Activated CD4-positive, alpha-beta memory T cell treated with anti-CD3 and anti-CD28 coated beads for 36 hours (primary cell): ENCODE measurements around the gene BTBD2. TPM values are rescaled to one million over a fixed set of nuclear protein-coding genes. Genes with fewer than 3 reads are reported as not detected.

Experiments used
- CTCF ChIA-PET: fragments of 350-600 bp; sonication (Branson Sonifier 250); formaldehyde crosslinking; loops from one replicate; lab custom pipeline; 2021; ENCODE audit warnings: antibody characterized with exemption, inconsistent platforms; lab: Charles Lee
- POLR2A ChIA-PET: fragments of 350-600 bp; sonication (Branson Sonifier 250); formaldehyde crosslinking; loops from one replicate; lab custom pipeline; 2021; ENCODE audit warnings: antibody characterized with exemption; lab: Charles Lee
- DNase-seq: peaks from one replicate; pipeline ENCODE4 v3.0.0-alpha.2; 2020
- H3K27ac Mint-ChIP-seq: one replicate; pipeline ENCODE4 v1.8.0; 2021; ENCODE audit warnings: mixed read lengths
- H3K27me3 Mint-ChIP-seq: one replicate; pipeline ENCODE4 v1.8.0; 2021; ENCODE audit warnings: mixed read lengths
- H3K36me3 Mint-ChIP-seq: one replicate; pipeline ENCODE4 v1.8.0; 2021; ENCODE audit warnings: mixed read lengths
- H3K4me1 Mint-ChIP-seq: one replicate; pipeline ENCODE4 v1.8.0; 2021; ENCODE audit warnings: low read depth, mixed read lengths
- H3K4me3 Mint-ChIP-seq: one replicate; pipeline ENCODE4 v1.8.0; 2021; ENCODE audit warnings: mild to moderate bottlenecking, mixed read lengths
- H3K9me3 Mint-ChIP-seq: one replicate; pipeline ENCODE4 v1.8.0; 2021; ENCODE audit warnings: mixed read lengths
- intact Hi-C: fragments of 100-400 bp; cut with micrococcal nuclease; formaldehyde crosslinking; loops from one replicate; pipeline ENCODE4 v1.15.1; 2023
- total RNA-seq, 2 experiments: library from RNA; stranded (reverse); gene quantifications; one replicate each; pipeline ENCODE4 v1.2.3, GENCODE V29; 2021

BTBD2 gene
- total RNA-seq, 2 experiments from 2014 or later: 37.3 to 42.9 TPM

GRCh38 chr19:1936430-1936829, 79.1 kb downstream of the BTBD2 start:
- Mint-ChIP-seq H3K27ac (no peak overlapping the region), H3K27me3 (no peaks in the 10 kb centered on the region), H3K9me3 (peaks cover 17% of the 10 kb centered on the region), H3K4me3 (no peak overlapping the region), H3K4me1 (peaks cover 14% of the 10 kb centered on the region), H3K36me3 (peaks cover 4% of the 10 kb centered on the region)
- ChIA-PET CTCF (no interaction called here), POLR2A (interaction anchor here (1.0 kb wide), 1 partner anchor 62 kb away, joined by 4 read pairs; no protein-coding TSS in a partner anchor)
- DNase-seq: no peak
- intact Hi-C loops: no loop called here

- POLR2A ChIA-PET: no interaction called here
- intact Hi-C loops: no loop called here
- CTCF ChIA-PET: no interaction called here
- Mint-ChIP-seq H3K27me3 (no peaks in the 10 kb centered on the region), H3K36me3 (peaks cover 4% of the 10 kb centered on the region), H3K4me3 (no peak overlapping the region), H3K4me1 (peaks cover 14% of the 10 kb centered on the region), H3K9me3 (peaks cover 17% of the 10 kb centered on the region), H3K27ac (no peak overlapping the region)
- DNase-seq: peak; percentile 45
These were observed 79.9 kb downstream of the BTBD2 start for GRCh38 chr19:1935484-1936208.

Other genes starting within 250 kb of the BTBD2 start
- gene ATP8B3, start 203.4 kb downstream of the BTBD2 start, total RNA-seq: 1 to 10 TPM; 9.6 to 10.0 TPM
- 10 to 100 TPM; 41.9 to 45.3 TPM for gene REXO1, start 167.2 kb downstream of the BTBD2 start, total RNA-seq
- 10 to 100 TPM; 23.3 to 24.2 TPM for gene KLF16, start 152.1 kb downstream of the BTBD2 start, total RNA-seq
- gene ABHD17A, start 130.2 kb downstream of the BTBD2 start, total RNA-seq: 100 to 1,000 TPM; 108 to 110 TPM
- 1 to 10 TPM; 5.7 to 5.8 TPM for gene ADAT3, start 110.3 kb downstream of the BTBD2 start, total RNA-seq
- gene SCAMP4, start 110.3 kb downstream of the BTBD2 start, total RNA-seq: 10 to 100 TPM; 24.2 to 28.4 TPM
- 10 to 100 TPM; 63.7 to 66.2 TPM for gene CSNK1G2, start 74.5 kb downstream of the BTBD2 start, total RNA-seq
- gene MKNK2, start 35.5 kb upstream of the BTBD2 start, total RNA-seq: 100 to 1,000 TPM; 143 to 157 TPM
- gene MOB3A, start 80.6 kb upstream of the BTBD2 start, total RNA-seq: 100 to 1,000 TPM; 117 to 122 TPM
- gene IZUMO4, start 81.2 kb upstream of the BTBD2 start, total RNA-seq: 10 to 100 TPM; 14.2 to 16.4 TPM
- 10 to 100 TPM; 84.6 to 89.1 TPM for gene AP3D1, start 135.9 kb upstream of the BTBD2 start, total RNA-seq
- 10 to 100 TPM; 50.2 to 53.7 TPM for gene DOT1L, start 148.2 kb upstream of the BTBD2 start, total RNA-seq
- gene PLEKHJ1, start 220.6 kb upstream of the BTBD2 start, total RNA-seq: 10 to 100 TPM; 60.8 to 64.0 TPM
- 100 to 1,000 TPM; 123 to 134 TPM for gene SF3A2, start 221.1 kb upstream of the BTBD2 start, total RNA-seq
- gene AMH, start 233.6 kb upstream of the BTBD2 start, total RNA-seq: 1 to 10 TPM; 2.8 to 3.4 TPM
- gene JSRP1, start 240.7 kb upstream of the BTBD2 start, total RNA-seq: 1 to 10 TPM in 1 of 2 experiments, under 1 TPM in 1; 0.56 to 1.2 TPM